NCI-H1048 (cell line): Measurements from ENCODE around the gene EFNA5.
"Not testable (repeated sequence)": the region's sequence is repeated elsewhere in the genome, so short reads cannot be mapped to it uniquely, and the experiment has no call there.

Experiments
- DNase-seq: peaks from one replicate; lab custom pipeline; 2025; lab: John Stamatoyannopoulos, UW

Gene EFNA5

DNA sequence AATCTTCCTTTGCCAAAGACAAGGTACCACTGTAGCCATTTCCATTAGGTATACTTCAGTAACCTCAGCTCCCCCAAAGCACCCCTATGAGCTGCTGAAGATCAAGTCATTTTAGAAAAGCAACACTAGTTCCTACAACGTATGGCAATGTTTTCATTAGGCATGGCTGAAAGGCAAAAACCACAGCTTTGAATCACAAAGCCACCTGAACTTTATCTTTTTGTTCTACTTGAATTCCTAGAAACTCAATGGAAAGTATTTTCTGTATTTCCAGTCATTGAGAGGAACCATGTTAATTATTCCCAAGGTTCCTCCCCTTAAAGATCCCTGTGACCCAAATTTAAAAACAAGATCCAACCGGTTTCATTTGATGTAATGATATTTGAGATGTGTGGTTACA is 152.1 kb downstream of the EFNA5 start:
- DNase-seq, result no peak

DNA sequence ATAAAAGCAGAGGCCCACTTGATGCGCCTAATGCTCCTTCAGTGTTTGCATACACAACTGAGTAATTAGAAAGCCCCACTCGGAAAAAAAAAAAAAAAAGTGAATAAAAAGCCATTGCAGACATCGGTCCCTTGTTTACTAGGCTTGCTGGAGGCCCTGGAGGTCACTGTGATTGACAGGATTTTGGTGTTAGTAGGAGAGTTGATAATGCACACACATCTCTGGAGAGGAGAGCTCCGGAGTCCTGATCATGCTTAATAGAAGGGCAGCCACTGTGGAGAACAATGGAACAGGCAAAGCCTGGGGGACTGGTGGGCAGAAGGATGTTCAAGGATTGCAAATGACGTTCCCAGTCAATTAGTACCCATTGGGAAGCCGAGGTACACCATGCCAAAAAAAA is 152.5 kb downstream of the EFNA5 start:
- no peak for DNase-seq

DNA sequence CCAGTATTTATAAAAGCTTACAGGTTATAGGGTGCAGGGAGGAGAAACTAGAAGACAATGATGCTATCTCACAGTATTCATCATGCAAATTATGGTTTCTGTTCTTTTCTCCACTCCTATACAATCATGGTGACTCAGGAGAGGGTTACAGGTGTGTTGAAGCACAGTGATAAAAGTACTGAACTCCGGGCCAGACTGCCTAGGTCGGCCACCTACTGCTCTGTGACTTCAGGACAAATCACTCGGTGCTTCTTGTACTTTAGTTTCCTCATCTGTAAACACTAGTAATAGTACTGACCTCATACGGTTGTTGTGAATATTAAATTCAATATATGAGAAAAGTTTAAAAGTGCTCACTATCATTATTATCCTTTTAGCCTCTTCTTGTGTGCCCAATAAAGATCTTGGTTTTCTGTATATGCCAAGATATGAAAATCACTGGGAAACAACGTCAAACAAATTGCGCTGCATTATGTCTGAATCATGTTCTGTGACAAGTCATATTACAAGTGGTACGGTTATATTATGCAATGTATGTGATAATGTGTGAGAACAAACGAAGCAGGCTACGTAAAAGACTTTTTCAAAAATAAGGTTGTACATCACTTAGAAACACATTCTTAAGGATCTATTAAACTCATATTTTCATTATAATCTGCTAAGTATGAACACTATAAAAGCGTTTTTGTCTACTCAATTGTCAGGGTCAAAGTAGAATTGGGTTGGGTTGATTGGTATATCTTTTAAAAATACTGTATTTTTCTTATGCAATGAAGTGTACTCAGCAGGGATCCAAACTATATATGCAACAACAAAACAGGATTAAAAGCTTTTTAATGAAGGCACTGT is 153.3 kb downstream of the EFNA5 start:
- no peak for DNase-seq

DNA sequence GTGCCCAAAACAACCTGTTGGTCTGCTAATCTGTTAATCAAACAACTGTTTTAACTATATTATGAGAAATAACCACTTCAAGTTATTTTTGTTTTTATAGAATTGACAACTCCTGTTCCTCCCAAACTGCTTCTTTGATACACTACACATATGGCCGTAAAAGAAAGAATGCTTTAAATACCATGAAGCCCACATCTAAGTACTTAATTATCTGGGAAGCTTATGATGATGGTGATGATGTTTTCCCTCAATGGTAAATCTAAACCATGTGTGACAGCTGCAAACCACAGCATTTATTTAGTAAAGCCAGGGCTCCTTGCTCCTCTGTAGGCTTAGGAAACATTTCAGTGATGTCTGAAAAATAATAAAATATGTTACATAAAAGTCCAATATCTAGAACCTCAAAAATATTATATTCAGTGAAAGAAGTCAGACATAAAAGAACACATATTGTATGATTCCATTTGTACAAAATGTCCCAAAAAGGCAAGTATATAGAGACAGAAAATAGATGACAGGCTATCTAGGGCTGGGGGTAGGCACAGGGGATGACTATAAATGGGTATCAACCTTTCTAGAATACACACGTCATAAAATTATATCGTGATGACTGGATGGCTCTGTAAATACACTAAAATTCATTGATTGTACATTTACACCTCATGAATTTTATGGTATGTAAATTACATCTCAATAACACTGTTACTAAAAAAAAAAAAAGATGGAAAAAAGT is 154.1 kb downstream of the EFNA5 start:
- DNase-seq, result no peak

DNA sequence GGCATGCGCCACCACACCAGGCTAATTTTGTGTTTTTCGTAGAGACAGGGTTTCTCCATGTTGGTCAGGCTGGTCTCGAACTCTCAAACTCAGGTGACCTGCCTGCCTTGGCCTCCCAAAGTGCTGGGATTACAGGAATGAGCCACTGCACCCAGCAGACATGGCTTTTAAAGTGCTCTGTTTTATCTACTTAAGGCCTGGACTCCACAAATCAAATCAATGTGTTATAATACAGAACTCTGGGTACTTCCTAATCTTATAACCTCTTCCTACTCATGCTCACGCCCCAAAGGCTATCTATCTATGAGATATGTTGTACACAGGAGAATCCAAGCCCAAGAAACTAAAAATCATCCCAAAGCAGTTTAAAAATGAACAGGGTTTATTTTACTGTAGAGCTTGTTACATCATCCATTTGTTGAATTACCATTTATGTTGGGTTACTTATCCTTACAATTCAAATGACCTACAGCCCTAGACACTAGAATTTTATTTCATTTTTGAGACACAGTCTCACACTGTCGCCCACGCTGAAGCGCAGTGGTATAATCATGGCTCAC is 155.1 kb downstream of the EFNA5 start:
- DNase-seq, result no peak

DNA sequence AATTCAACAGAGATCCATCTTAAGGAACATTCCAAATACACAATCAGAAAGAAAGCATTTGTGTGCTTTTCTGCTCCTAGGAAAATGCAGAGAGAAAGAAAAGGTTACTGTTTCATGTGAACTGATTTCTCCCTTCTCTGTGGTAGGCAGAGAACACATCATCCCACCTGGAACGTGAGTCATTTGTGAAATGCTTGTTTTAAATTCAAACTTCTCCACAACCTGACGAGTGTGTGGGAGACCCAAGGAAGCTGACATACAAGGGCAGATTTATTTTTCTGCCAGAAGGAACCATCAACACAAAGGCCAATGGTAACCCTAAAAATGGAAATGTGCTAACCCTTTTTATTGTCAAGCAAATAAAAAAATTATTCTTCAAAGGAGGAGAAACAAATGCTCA is 156.4 kb downstream of the EFNA5 start:
- no peak for DNase-seq

DNA sequence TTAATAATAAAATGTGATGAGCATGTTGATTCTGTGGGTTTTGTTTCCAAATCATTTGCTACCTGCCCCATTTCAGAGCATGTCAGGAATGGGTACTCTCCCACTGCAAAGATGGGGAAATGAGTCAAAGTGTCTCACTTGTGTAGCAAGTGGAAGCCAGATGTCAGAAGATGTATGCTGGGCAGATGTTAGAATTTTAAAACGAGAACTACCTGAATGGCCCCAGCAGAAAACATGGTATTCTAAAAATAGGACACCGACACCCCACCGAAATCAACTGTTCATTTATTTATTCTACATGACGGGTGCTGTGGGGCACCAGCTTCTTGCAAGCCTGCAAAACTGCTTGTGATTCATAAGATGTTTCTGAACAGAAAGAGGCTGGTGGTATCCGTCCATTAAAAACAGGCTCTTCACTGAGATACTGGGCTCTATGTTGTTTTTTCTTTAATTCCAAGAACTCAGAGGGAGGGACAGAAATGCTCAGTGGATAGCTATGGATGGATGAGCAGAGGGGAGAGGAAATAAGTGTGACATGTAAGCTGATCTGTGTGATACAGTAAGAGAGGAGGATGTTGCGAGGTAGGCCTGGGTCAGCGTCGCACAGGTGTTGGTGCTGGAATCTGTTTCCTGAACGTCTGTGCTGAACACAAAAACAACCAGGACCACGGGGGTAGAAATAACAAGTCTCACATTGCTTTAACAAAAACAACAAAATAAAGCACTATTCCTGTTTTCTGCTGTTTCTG is 157.2 kb downstream of the EFNA5 start:
- DNase-seq, result no peak

DNA sequence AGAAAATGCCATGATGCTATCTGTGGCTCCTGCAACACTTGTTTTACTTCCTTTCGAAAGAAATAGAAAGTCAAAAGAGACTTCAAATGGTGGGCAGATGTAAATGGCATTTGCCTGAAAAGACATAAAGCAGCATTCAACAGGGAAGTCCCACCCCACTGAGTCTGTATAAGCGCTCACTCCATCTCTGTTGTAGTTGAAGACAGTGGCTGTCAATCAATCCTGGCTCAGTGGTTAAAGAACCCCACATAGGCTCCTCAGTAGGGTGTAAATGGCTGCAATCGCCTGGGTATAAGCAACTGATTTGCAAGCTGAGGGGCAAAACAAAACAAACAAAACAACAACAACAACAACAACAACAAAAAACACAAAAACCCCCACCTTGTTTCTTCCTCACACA is 158.7 kb downstream of the EFNA5 start:
- DNase-seq, result no peak

DNA sequence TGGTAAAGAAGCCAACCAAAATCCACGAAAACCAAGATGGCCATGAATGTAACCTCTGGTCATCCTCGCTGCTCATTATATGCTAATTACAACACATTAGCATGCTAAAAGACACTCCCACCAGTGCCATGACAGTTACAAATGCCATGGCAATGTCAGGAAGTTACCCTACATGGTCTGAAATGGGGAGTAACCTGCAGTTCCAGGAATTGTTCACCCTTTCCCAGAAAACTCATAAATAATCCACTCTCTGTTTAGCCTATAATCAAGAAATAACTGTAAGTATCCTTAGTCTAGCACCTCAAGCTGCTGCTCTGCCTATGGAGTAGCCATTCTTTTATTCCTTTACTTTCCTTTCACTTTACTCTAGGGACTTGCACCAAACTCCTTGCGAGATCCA is 160.6 kb downstream of the EFNA5 start:
- DNase-seq, result no peak

DNA sequence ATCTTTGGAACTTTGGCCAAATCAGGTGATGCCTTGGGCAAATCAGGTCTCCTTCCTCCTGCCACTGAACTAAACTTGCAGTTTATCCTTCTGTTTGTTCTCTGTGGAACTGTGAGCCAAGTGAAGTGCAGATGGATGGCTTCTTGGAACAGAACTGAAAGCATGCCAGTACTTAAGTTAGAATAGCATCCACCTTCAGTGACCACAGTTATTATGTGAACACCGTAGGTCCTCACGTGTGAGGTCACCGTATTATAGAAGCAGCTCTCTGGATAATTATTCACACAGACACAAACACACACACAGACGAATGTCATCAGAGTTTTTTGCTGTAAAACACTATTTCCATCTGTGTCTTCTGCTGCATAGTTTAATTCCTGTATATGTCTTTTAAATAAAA is 162.6 kb downstream of the EFNA5 start:
- DNase-seq, result no peak

DNA sequence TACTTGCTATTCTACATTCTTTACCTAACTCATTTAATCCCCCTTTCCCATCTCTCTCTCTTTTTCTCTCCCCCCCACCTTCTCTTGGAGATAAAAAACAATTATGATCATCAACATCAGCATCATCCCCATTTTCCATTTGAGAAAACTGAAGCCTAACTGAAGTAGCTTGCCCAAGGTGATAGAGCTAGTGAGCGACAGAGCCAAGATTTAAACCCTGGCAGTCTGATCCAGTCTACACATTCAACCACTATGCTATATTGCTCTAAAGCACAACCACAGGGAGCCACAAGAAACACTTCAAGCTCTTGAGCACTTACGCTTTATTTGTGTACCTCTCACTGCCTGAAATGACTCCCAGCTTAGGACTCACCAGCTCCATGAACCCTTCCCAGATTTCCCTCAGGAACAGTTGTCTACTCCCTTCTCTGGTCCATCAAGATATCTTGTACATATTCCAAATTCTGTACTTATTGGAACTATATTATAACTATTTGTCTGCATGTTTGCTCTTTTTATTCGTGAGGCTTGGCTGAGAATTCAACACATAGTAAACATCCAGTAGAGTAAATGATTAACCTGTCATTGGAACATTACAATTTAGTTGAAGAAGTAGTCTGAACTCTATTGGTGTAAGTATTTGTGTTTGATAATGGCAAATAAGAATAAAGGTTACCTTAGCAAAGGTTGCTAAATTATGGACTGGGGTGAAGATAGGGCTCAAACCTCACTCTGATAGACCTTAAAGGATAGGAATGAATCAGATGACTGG is 164.8 kb downstream of the EFNA5 start:
- DNase-seq, result no peak

DNA sequence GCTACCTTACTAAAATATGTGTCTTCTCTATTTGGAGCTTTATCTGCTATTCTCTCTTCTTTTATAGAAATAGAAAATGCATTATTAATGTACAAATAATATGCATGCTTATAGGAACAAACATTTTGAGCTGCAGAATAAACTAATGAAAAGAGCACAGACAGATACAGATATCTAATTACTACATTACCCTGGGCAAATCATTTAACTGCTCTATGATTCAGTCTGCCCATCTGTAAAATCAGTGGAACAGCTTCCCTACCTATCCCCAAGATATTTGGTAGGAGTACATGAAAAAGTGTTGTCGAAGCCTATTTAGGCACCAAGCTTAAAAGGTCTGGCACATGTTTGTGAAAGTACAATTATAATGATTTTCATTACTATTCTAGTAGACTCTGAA is 166.3 kb downstream of the EFNA5 start:
- DNase-seq, result no peak

DNA sequence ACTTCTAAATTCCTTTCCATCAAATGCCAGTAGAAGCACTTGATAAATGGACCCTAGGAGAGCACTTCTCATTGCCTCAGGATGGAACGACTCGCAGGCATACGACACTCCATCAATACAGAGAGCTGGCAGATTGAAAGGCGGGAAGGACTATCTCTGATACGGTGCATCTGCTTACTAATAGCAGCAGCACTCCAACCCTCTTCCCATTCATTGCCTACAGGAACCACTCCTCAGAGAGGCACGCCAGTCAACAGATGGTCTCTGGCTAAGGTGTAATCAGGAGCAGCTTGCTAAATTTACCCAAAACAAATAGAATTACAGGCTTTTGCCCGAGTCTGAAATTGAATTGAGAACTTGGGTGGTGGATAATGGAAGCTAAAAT is 168.1 kb downstream of the EFNA5 start:
- DNase-seq, result no peak

DNA sequence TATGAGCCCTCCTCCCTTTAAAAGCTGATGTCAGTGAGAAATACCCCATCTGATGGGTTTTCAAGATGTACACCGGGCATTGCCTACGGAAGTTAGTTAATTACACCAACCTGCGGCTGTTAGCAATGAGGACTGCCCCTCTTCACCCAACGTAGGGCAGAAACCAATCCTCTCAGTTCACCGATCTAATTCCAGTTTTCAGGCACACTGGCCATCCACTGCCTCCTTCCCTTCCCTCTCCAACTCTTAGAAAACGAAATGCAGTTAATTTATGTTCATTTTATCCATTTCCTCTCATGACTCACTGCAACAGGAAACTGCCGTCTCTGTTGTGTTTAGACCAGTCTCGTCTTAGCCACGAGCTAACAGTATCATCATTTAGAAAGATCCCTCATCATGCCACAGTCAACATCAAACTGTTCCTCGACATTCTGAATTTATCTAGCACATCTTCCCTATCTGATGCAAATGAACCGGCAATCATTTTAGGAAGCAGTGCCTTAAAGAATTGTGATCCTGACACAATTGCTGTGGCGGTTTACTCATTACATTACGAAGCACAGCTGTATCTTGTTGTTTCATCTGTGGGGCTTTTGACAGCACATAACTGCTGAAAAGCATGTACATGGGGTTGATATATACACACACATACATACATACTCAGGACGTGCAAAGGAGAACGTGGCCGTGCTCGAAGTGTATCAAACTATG is 168.6 kb downstream of the EFNA5 start:
- no peak for DNase-seq

DNA sequence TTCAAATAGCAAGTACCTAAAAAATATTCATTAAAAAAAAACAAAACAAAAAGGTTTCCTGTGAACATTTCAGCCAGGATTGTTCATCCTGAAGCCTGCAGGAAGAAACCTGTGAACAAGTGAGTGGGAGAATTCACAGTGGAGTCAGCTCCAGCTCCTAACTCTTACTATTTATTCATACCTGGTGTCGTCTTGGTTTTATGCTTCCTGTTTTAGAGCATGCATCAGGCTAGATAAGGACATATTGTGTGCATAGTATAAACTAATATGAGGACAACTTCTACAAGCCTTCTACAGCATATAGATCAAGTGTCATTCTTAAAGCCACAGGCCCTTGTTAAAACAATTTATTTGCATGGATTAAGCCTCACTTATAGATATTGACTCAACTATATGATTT is 169.9 kb downstream of the EFNA5 start:
- no peak for DNase-seq

DNA sequence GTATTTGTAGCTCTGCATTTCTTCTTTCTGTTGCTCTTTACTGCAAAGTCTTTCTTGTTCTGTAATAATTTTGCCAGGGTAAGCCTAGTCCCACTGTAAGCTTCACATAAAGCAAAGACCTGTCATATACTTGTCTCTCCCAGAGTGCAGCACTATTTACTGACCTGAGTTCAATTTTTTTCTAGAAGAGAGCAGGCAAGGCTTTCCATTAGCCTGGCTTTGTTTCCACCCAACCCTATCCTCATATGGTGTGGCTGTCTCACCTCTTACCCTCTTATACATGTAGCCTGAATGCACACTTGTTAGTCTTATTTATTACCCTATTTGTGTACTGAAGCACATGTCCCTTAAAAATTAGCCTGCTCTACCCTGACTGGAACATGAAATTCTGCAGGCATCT is 170.4 kb downstream of the EFNA5 start:
- DNase-seq, result no peak

DNA sequence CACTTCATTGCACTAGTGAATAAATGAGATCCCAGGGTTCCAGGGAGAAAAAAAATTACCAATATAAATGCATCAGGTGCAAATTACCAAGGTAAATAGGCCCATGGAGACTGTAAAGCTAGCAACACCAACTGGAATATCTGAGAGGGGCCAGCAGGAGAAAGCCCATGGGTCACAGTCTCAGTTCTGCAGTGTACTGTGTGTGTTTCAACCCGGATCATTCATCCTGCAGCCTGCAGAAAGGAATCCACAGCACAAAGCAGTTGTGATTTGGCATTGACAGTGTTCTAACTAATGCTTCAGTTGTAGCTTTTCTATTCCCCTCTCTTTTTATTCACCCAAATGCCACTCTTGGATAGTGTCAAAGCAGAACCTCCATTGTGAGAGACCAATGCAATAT is 171.0 kb downstream of the EFNA5 start:
- DNase-seq, result no peak

DNA sequence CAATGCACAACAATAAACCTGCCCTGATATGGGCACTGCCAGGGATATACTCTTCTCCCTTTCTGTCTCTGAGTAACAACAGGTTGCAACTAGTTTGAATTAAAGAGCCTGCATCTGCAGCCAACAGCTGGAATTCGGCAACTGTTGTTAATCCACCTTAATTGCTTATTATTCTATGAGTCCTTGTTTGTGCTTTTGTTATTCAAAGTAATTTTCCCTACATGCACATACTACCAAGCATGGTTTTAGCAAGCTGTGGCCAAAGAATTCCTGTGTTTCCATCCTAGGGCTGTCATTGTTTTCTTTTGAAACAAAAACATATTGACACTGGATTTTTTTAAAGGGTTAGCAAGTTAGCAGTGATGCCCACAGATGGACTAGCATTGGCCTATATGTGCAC is 171.5 kb downstream of the EFNA5 start:
- no peak for DNase-seq

DNA sequence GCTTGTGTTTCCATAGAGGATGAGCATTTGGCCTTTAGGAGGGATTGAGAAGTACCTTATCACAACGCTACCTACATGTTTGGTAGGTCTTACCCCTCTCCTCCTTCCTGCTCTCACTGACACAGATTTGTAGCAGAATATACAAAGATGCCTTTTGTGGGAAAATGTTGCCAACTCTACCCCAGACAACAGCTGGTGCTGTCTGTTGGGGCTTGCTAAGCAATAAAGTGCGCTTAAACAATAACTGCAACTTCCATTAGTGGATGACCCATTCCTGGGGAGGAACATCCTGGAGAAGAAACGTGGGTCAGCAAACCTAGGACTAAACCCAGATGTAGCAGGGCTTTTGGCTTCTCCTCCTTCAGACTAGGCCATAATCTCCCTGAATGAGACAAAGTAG is 174.3 kb downstream of the EFNA5 start:
- DNase-seq, result no peak

DNA sequence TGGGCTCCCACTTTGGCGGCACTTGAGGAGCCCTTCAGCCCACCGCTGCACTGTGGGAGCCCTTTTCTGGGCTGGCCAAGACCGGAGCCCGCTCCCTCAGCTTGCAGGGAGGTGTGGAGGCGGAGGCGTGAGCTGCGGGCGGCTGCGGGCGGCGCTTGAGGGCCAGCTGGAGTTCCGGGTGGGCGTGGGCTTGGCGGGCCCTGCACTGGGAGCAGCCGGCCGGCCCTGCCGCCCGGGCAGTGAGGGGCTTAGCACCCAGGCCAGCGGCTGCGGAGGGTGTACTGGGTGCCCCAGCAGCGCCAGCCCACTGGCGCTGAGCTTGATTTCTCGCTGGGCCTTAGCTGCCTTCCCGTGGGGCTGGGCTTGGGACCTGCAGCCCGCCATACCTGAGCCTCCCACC is 176.6 kb downstream of the EFNA5 start:
- not testable (repeated sequence) for DNase-seq

DNA sequence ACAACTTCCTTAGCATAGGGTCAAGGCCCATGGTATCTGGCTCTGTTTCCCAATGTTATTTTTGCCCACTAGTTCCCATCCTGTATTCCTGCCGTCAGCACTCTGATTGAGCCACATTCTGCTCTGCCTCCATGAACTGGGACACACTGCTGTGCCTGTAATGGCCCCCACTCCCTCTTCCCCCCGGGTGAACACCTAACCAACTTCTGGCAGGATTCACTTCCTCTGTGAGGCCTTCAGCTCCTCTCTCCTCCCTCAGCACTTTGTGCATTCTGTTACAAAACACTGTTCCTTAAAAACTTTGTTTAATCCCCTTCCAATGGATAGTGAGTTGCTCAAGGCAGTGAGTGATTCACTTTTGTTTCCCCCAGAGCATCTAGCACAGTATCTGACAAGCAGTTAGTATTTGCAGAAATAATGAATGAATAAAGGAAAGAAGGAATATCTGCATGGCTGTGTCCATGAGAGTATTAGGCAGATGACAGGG is 183.6 kb downstream of the EFNA5 start:
- no peak for DNase-seq
